ENCODE measurements around the gene PNMA8C.
"Not testable (repeated sequence)": the region's sequence is repeated elsewhere in the genome, so short reads cannot be mapped to it uniquely, and the experiment has no call there.

PNMA8C gene

DNA sequence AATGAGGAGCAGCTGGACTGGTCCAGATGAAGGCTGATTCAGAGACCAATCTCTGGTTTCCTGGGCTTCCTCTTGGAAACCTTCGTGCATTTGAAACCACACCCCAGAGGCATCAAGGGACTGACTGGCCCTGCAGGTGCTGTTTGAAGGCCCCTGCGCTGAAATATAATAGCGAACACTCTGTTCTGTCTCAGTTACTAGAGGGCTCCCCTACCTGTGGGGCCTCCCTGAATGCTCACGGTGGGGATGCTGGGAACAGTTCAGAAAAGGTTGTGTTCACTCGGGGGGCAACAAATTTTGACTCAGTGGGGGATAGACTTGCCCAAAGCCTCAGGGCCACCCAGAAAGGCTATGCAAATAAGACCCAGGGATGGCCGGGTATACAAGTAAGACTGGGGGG lies 21.8 kb downstream of the PNMA8C start:
- TF ChIP-seq, protein P1, sequence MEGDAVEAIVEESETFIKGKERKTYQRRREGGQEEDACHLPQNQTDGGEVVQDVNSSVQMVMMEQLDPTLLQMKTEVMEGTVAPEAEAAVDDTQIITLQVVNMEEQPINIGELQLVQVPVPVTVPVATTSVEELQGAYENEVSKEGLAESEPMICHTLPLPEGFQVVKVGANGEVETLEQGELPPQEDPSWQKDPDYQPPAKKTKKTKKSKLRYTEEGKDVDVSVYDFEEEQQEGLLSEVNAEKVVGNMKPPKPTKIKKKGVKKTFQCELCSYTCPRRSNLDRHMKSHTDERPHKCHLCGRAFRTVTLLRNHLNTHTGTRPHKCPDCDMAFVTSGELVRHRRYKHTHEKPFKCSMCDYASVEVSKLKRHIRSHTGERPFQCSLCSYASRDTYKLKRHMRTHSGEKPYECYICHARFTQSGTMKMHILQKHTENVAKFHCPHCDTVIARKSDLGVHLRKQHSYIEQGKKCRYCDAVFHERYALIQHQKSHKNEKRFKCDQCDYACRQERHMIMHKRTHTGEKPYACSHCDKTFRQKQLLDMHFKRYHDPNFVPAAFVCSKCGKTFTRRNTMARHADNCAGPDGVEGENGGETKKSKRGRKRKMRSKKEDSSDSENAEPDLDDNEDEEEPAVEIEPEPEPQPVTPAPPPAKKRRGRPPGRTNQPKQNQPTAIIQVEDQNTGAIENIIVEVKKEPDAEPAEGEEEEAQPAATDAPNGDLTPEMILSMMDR (IDR thresholded peaks at IDR 0.05; ENCODE audit: low read length, missing control alignments): no peak
- H3K4me3 ChIP-seq (replicated peaks; ENCODE audit: low read depth, low read length): no peak overlapping the region
- DNase-seq (ENCODE audit: low read depth): no peak

DNA sequence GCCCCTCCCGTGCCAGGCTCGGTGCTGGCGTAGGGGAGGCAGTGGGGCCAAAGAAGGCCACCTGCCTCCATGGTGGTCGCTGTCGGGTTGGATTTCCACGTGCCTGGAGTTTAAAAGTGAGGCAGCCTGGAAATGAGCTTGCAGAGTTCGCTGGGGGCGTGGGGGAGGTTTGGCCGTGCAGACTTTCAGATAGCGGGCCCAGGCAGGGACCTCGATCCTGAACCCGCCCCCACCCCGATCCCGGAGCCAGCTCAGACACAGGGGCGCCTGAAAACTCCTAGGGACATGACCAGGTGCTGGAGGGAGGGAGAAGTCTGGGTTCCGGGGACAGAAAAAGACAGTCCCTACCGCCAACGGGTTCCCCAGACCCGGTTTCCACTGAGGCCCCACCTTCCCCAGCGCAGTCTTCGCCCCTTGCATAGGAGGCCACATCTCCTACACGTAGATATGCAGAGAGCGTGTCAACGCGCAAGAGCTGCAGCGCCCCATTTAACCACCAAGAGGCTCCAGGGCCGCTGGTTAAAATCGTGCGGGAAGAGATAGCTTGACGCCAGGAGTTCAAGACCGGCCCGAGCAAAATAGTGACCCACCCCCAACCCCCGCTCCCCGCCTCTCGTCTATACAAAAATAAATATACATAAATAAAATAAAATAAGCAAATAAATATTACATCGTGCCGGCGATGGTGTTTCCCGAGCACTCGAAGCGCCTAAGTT lies 23.8 kb downstream of the PNMA8C start:
- no peak overlapping the region for H3K4me3 ChIP-seq (replicated peaks; ENCODE audit: low read depth, low read length)
- TF ChIP-seq, protein P1 (IDR thresholded peaks at IDR 0.05; ENCODE audit: low read length, missing control alignments): peak; percentile 27
- peak; percentile 63 for DNase-seq (ENCODE audit: low read depth)

DNA sequence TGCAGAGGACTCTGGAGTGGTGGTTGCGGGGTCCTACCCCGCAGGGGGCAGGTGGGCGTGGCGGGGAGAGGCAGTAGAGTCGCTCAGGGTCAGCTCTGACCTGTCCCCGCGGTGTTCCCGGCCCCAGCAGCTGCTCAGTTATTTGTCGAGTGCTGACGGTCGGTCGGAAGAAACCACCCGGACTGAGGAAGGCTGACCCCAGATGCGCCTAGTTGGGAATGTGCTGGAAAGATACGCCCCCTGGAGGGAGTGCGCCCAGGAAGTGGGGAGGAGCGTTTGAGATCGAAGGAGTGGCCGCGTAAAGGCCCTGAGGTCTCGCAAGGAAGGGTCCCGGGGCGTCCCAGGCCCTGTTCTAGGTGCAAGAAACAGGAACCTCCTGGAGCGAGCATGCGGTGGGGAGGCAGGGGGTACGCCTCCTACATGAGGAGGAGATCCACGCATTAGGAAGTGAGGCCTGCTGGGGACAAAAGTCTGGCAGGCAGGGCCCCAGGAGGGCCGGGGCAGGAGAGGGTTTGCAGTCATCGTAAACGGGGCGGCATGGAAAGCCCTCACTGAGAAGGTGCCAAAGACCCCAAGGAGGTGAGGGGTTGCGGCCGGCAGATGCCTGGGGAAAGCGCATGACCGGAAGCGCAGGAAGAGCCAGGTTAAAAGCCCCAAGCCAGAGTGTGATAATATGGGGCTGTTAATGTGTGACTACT lies 24.5 kb downstream of the PNMA8C start:
- DNase-seq (ENCODE audit: low read depth): peak; percentile 41
- TF ChIP-seq, protein P1 (IDR thresholded peaks at IDR 0.05; ENCODE audit: low read length, missing control alignments): no peak
- H3K4me3 ChIP-seq (replicated peaks; ENCODE audit: low read depth, low read length): peak overlapping the region; percentile 29

DNA sequence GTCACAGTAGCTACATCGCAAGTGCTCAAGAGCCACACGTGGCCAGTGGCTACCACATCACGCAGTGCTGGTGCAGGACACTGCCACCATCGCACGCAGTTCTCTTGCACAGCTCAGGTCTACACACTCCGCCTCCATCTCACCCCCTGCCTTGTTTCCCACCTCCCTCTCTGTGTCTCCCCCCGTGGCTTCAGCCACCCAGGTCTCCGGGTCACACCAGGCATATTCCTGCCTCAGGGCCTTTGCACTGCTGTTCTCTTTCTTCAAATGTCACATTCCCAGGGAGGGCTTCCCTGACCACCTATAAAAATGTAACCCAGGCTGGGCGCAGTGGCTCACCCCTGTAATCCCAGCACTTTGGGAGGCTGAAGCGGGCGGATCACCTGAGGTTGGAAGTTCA lies 26.0 kb downstream of the PNMA8C start:
- TF ChIP-seq, protein P1 (IDR thresholded peaks at IDR 0.05; ENCODE audit: low read length, missing control alignments): no peak
- no peak overlapping the region for H3K4me3 ChIP-seq (replicated peaks; ENCODE audit: low read depth, low read length)
- DNase-seq (ENCODE audit: low read depth): no peak

DNA sequence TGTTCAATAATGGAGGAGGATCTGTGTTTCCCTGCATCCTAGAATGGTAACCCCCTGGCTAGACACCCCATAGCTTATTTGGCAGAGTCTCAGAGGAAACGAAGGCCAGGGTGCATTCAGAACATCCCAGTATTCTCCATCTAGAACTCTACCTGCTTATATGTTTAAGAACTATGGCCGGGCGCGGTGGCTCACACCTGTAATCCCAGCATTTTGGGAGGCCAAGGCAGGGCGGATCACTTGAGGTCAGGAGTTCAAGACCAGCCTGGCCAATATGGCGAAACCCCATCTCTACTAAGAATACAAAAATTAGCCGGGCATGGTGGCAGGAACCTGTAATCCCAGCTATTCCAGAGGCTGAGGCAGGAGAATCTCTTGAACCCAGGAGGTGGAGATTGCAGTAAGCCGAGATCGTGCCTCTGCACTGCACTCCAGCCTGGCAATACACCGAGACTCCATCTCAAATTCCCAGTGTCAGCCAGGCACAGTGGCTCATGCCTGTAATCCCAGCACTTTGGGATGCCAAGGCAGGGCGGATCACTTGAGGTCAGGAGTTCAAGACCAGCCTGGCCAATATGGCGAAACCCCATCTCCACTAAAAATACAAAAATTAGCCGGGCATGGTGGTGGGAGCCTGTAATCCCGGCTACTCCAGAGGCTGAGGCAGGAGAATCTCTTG lies 30.8 kb downstream of the PNMA8C start:
- DNase-seq (ENCODE audit: low read depth); H3K4me3 ChIP-seq (replicated peaks; ENCODE audit: low read depth, low read length): not testable (repeated sequence)

DNA sequence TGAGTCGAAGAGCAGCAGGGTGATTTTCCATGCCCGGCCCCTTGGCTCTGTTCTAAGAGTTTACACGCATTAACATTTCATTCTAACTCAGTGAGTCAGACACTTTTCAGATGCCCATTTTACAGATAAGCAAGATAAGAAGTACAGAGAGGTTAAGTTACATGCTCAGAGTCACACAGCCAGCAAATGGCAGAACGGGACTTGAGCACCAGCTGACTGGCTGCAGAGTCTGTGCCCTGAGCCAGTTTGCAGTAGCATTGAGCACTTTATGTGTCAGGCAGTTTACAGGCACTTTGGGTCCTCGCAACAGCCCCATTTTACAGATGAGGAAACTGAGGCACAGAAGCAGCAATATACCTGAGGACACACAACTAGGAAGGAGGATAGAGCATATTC lies 34.3 kb downstream of the PNMA8C start:
- H3K4me3 ChIP-seq (replicated peaks; ENCODE audit: low read depth, low read length): no peak overlapping the region
- DNase-seq (ENCODE audit: low read depth): peak; percentile 29
- TF ChIP-seq, protein P1 (IDR thresholded peaks at IDR 0.05; ENCODE audit: low read length, missing control alignments): no peak
